Prostate gland (tissue), 2 donors: ENCODE data around the gene GZMM.
"Not testable (repeated sequence)": the region's sequence is repeated elsewhere in the genome, so short reads cannot be mapped to it uniquely, and the experiment has no call there.

ENCODE experiments used
- CTCF ChIP-seq, 4 experiments: fragments of 200-600 bp in 2 of 4; fragments of 450-650 bp in 2 of 4; sonication (generic) in 2 of 4; IDR thresholded peaks; 1 replicate in 3 of 4; 2 replicates in 1 of 4; pipeline ENCODE4 v1.5.1; 2016 to 2019; ENCODE audit warnings: antibody characterized with exemption in 4 of 4, mild to moderate bottlenecking in 2 of 4, moderate library complexity in 2 of 4
- POLR2A ChIP-seq: fragments of 450-650 bp; IDR thresholded peaks from one replicate; pipeline ENCODE4 v1.6.1; 2016; ENCODE audit warnings: antibody characterized with exemption, mild to moderate bottlenecking
- POLR2AphosphoS5 ChIP-seq: sonication (generic); formaldehyde crosslinking; IDR thresholded peaks from one replicate; pipeline ENCODE4 v1.6.1; 2017; ENCODE audit warnings: antibody characterized with exemption

GRCh38 chr19:585146-585545 lies 41.3 kb downstream of the GZMM start:
- TF ChIP-seq CTCF (IDR thresholded peaks at IDR 0.05); POLR2A; POLR2AphosphoS5: not testable (repeated sequence)
